Measurements from ENCODE around the gene ALOX5AP.

The ALOX5AP gene

GRCh38 chr13:30802501-30802900 lies 67.2 kb downstream of the ALOX5AP start:
- DNase-seq, result no peak

GRCh38 chr13:30802953-30803478 lies 67.7 kb downstream of the ALOX5AP start:
- peak; percentile 47 for DNase-seq

- no peak for DNase-seq
These were observed 68.4 kb downstream of the ALOX5AP start for GRCh38 chr13:30803749-30804148.

- no peak for DNase-seq
These were observed 69.1 kb downstream of the ALOX5AP start for GRCh38 chr13:30804474-30804873.

GRCh38 chr13:30805132-30805537 lies 69.8 kb downstream of the ALOX5AP start:
- no peak for DNase-seq

GRCh38 chr13:30805603-30806011 lies 70.3 kb downstream of the ALOX5AP start:
- DNase-seq, result no peak

GRCh38 chr13:30806784-30807183 lies 71.4 kb downstream of the ALOX5AP start:
- DNase-seq, result no peak

GRCh38 chr13:30807392-30807791 lies 72.0 kb downstream of the ALOX5AP start:
- no peak for DNase-seq

- no peak for DNase-seq
These were observed 73.3 kb downstream of the ALOX5AP start for GRCh38 chr13:30808600-30808999.

- no peak for DNase-seq
These were observed 74.4 kb downstream of the ALOX5AP start for GRCh38 chr13:30809787-30810186.

GRCh38 chr13:30810261-30810701 lies 74.9 kb downstream of the ALOX5AP start:
- no peak for DNase-seq

GRCh38 chr13:30810801-30811200 lies 75.5 kb downstream of the ALOX5AP start:
- no peak for DNase-seq

Data from NCI-H510A treated with DMSO at 0.1 percent for 48 hours (cell line).